Measurements from ENCODE around the gene STIMATE.

- TF ChIP-seq CTCF (IDR thresholded peaks at IDR 0.05) (no peak), POLR2A (IDR thresholded peaks at IDR 0.05) (no peak)
These were observed 51.5 kb downstream of the STIMATE start for GRCh38 chr3:52845691-52846431.

Measured in prostate gland (tissue), 2 donors.